DMS153 treated with DMSO at 0.1 percent for 48 hours (cell line): ENCODE data around the gene OSTF1.

Source experiments
- DNase-seq: peaks from one replicate; lab custom pipeline; 2025; ENCODE audit not compliant: unreplicated experiment; lab: John Stamatoyannopoulos, UW

Gene OSTF1

GRCh38 chr9:75084081-75084672 is 4.1 kb upstream of the OSTF1 start:
- no peak for DNase-seq

DNA sequence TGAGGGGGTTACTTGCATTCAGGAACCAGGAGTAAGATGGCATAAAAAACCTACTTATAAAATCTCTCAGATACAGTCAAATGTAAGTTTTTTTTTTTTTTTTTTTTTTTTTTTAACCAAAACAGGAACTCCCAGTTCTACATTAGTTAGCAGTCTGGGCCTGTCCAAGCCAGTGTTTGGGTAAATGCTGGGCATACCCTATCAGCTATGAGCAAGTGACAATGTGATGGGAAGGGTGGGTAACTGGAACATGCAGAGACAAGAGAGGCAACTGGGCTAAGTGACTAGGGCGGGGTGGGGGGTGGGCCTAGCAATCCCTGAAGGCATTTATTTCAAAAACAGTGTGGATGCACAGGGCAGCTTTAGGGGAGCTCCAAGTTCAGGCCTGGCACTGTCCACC is 2.7 kb upstream of the OSTF1 start:
- no peak for DNase-seq

GRCh38 chr9:75086541-75087288 is 1.6 kb upstream of the OSTF1 start:
- DNase-seq = no peak

DNA sequence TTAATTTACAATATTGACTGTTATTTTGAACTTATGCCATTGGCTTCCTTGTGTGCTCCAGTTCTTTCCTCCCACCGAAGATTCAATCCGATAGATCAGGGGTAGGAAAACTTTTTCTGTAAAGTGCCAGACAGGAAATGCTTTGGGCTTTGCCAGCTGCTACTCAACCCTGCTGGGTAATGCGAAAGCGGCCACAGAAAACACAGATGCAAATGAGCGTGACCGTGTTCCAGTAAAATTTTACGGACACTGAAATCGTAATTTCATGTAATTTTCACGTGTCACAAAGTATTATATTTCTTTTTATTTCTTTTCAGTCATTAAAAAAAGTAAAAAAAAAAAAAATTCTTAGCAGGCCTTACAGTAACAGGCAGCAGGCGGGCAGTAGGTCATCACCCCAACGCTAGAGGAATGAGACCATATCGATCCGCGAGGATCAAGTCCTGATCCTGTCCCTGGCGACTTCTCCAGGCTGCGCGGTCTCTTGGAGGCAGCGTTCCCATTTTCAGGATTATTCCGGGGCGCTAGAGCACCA is 958 bp upstream of the OSTF1 start:
- peak; percentile 44 for DNase-seq

GRCh38 chr9:75088646-75089372 is 495 bp downstream of the OSTF1 start:
- peak; percentile 58 for DNase-seq

DNA sequence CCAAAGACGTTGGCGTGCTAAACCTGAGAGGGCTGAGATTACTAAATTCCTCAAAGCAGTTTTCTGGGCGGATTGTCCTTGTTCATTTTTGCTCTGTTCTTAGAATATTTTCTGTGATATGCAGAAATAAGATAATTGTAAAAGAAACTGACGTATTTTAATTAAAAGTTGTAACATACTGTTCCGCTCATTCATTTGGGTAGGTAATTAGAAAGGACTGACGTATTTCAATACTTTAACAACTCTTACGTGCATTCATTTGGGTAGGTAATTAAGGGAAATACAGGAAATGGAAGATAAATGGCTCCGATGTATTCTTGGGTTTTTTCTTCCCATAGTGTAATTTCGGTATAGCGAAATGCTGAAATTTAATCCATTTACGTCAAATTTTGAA is 1.1 kb downstream of the OSTF1 start:
- DNase-seq = no peak

DNA sequence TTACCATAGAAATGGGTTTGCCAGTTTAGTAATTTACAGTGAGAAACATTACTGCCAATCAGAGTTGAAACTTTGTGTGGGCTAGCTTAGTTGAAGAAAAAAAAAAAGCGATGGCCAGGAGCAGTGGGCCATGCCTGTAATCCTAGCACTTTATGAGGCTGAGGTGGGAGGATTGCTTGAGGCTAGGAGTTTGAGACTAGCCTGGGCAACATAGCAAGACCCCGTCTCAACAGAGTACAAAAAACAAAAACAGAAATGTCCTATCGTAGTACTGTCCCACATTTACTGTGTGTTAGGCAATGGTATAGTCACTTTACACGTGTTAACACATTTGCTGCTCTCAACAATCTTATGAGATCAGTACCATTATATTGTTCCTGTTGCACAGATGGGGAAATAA is 2.3 kb downstream of the OSTF1 start:
- no peak for DNase-seq

- DNase-seq = no peak
Measured at GRCh38 chr9:75092766-75093165, 4.5 kb downstream of the OSTF1 start.

DNA sequence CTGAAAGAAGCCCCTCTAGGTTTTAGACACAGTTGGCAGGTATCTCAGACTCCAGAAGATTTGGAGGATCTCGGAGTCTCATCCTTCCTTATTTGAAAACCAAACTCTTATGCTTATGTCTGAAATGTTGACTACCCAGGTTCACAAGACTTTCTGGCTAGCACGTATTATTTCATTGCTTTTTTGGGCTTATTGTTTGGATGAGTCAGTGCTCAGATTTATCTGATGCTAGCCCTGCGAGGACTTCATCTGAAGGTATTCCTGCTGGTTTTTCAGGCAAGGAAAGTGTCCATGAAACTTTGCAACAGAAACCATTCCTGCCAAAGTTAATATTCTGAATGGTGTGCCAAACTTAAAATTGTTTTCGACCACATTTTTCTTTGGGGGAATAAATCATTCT is 8.5 kb downstream of the OSTF1 start:
- no peak for DNase-seq

DNA sequence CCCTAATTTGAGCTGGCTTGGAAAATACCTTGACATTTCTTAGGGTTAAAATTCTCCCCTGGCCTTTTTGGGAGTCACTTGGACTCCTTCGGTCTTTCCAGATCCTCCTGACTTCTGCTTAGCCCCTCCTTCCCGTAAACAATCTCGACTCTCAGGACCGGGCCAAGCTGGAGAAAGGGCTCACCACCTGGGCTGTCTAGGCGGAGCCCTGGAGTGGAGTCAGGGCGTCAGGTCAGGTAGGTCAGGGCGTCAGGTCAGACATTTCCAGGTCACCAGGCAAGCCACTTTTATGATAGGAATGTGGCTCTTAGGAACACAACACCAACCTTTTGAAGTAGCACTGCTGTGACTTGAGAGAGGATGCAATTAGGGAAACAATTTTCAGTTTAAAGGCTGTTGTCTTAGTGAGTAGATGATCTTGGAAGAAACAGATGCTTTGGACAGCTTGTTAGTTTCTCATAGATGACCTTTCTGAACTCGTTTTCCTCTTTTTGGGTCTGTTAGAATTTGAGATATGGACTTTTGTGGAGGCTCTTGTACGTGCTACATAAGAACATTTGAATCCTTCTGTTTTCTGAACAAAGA is 12.8 kb downstream of the OSTF1 start:
- no peak for DNase-seq

GRCh38 chr9:75102177-75102790 is 14.0 kb downstream of the OSTF1 start:
- no peak for DNase-seq

GRCh38 chr9:75104607-75105006 is 16.3 kb downstream of the OSTF1 start:
- no peak for DNase-seq

- no peak for DNase-seq
Measured at GRCh38 chr9:75105019-75105540, 16.8 kb downstream of the OSTF1 start.

DNA sequence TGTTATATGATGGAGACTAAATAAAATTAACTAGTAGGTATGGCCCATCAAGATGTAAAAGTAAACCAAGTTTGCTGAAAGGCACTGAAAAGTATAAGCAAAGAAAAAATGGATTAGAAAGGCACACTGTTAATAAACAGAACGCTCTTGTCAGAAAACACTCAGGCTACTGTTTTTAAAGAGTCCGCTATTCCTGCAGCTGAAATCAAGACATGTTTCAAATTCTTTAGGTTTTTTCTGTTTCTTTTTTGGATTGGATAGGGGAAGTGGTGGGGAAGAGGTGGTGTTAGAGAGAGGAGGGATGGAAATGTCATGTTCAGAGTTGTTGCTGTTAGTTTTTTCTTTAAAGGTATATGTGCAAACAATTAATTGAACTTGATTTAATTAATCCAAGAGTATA is 17.5 kb downstream of the OSTF1 start:
- DNase-seq = no peak

- DNase-seq = no peak
Measured at GRCh38 chr9:75106857-75107256, 18.5 kb downstream of the OSTF1 start.

DNA sequence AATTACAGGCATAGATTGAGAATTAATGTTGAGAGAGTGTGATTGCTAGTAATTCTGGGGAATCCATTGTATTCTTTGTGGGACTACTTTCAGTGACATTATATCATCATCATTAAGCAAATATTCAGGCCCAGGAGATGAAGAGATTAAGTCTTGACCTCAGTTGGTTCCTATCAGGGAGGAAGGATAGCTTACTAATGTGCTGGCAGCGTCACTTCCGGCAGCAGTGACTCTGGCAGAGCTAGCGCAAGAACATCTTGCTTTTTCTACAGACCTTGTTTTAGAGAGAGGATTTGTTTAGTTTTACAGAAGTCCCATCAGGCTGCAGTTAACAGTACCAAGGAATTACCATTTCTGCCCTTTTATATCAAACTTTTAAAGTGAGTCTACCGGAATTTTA is 20.3 kb downstream of the OSTF1 start:
- DNase-seq = no peak

DNA sequence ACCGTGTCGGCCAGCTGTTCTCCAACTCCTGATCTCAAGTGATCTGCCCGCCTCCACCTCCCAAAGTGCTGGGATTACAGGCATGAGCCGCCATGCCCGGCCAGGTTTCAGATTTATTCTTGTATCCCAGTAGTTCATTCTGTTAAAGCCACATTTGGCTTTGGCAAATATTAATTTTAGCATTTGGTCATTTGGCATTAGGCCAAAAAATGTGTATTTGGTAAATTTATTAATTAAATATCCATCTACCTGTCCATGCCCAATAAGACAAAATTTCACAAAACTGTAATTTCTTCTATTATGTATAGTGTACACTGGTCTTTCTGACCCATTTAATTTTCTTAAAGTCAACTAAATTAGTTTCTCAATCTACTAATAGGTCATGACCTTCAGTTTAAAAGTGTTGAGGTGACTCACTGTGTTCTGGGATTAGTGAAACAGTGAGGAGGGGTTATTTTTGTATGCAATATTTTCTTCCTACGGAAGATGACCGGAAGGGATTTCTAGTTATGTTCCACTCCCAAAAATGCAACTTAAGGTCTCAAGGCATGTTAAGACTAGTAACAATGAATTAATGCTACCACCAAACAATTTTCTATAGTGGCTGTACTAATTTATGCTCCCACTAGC is 21.0 kb downstream of the OSTF1 start:
- no peak for DNase-seq

DNA sequence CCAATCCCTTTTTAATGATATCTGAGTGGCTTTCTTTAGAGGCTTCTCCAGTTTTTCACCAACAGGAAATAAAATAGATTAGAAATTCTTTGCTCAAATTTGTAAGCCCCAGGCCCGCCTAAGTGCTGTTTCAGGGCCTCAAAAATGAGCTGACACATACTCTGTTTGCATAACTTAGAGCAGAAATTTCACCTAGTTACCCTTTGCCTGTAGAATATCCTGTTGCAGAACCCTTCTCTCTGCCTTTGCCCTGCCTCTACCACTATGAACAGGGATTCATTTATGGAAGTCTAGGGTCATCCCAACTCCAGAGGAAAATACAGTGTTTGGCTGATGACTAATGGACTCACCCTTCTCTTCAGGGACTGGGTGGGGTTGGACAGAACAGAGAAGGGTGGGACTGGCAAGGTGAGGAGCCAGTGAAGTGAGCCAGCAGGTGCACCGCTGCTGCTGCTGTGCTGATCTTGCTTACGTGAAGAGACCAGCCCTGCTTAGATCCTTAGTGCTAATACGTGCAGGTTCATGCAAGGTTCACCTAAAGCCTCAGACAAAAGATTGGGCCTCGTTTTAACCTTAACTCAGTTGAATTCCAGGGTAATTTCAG is 22.8 kb downstream of the OSTF1 start:
- no peak for DNase-seq

GRCh38 chr9:75112789-75113188 is 24.5 kb downstream of the OSTF1 start:
- DNase-seq = no peak

DNA sequence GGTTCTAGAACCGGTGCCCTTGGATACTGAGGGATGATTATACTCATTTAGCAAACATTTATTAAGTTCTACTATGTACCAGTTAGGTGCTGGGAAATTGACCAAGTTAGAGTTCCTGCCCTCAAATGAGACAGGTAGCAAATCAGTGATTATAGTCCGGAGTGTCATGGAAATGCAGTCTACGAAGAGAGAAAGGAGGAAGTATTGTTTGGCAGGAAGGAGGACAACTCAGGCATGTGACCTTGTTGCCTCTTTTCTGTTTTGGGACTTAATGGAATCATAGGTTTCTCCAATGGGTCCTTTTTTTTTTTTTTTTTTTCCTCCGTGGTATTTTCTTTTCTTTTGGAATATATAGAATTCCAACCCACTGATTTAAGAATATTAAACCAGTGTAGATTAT is 28.0 kb downstream of the OSTF1 start:
- no peak for DNase-seq
